Endothelial cell of umbilical vein (primary cell): Measurements from ENCODE around the gene ITGA11. TPM values are rescaled to one million over a fixed set of nuclear protein-coding genes. Genes with fewer than 3 reads are reported as not detected.

ENCODE experiments used
- BruUV-seq: library from RNA; stranded (reverse); fragments of 400-500 nt; replicated peaks from 2 replicates; lab custom pipeline; 2021; lab: Mats Ljungman, UMichigan
- CTCF ChIA-PET: fragments of 300-600, 350-600 bp; sonication (Branson Sonifier 250); formaldehyde crosslinking; loops from one replicate; lab custom pipeline; 2021; ENCODE audit warnings: antibody characterized with exemption, inconsistent platforms; lab: Charles Lee
- POLR2A ChIA-PET: fragments of 300-600, 350-600 bp; sonication (Branson Sonifier 250); formaldehyde crosslinking; loops from one replicate; lab custom pipeline; 2021; ENCODE audit warnings: antibody characterized with exemption, inconsistent platforms; lab: Charles Lee
- DNase-seq: peaks from one replicate; pipeline ENCODE4 v3.0.0-alpha.2; 2011; ENCODE audit warnings: low read depth, low spot score
- FAIRE-seq: peaks from 2 replicates; lab custom pipeline; 2011; peaks lifted over from hg19 to GRCh38; lab: Jason Lieb, UNC
- H2AFZ ChIP-seq: 2 replicates; pipeline ENCODE4 v1.6.0; 2012; ENCODE audit warnings: low read depth, low read length, control low read depth, inconsistent platforms
- H3K27ac ChIP-seq: 2 replicates; pipeline ENCODE4 v1.5.1; 2011; ENCODE audit warnings: low read depth, mild to moderate bottlenecking, control low read depth, low read length, moderate library complexity; ENCODE audit not compliant: insufficient read depth
- H3K27me3 ChIP-seq, 2 experiments: 2 replicates each; pipeline versions ENCODE4 v1.6.0 to v1.6.1; 2011; ENCODE audit warnings: low read length in 2 of 2, mixed read lengths in 1 of 2; ENCODE audit not compliant: control insufficient read depth in 2 of 2, insufficient read depth in 2 of 2
- H3K36me3 ChIP-seq, 2 experiments: 2 replicates in 1 of 2; 3 replicates in 1 of 2; pipeline ENCODE4 v1.5.1; 2011; ENCODE audit warnings: low read length in 2 of 2, mild to moderate bottlenecking in 1 of 2, moderate library complexity in 1 of 2; ENCODE audit not compliant: control insufficient read depth in 2 of 2, insufficient read depth in 2 of 2; ENCODE audit errors: extremely low read depth in 1 of 2
- H3K4me1 ChIP-seq: 3 replicates; pipeline ENCODE4 v1.5.1; 2011; ENCODE audit warnings: mild to moderate bottlenecking, low read length; ENCODE audit not compliant: control insufficient read depth, insufficient read depth; ENCODE audit errors: extremely low read depth
- H3K4me2 ChIP-seq: 2 replicates; pipeline ENCODE4 v1.6.1; 2011; ENCODE audit warnings: low read length, control low read depth, mixed read lengths; ENCODE audit not compliant: insufficient read depth
- H3K4me3 ChIP-seq, 3 experiments: fragments of 200-600 bp in 1 of 3; sonication (generic), shearing (Covaris generic) in 1 of 3; replicated peaks in 1 of 3; 2 replicates each; pipeline ENCODE4 v1.5.1; 2011 to 2016; ENCODE audit warnings: control low read depth in 3 of 3, low read length in 3 of 3, mild to moderate bottlenecking in 2 of 3, inconsistent platforms in 1 of 3, low read depth in 1 of 3, moderate library complexity in 1 of 3; ENCODE audit not compliant: insufficient read depth in 1 of 3
- H3K79me2 ChIP-seq: 2 replicates; pipeline ENCODE4 v1.6.0; 2012; ENCODE audit warnings: low read length, inconsistent platforms; ENCODE audit not compliant: control insufficient read depth, insufficient read depth
- H3K9ac ChIP-seq: replicated peaks from 2 replicates; pipeline ENCODE3; 2011; ENCODE audit warnings: low read length, control low read depth; ENCODE audit not compliant: insufficient read depth; ENCODE audit errors: extremely low read depth
- H3K9me1 ChIP-seq: replicated peaks from 3 replicates; pipeline ENCODE4 v1.6.0; 2011; ENCODE audit warnings: mild to moderate bottlenecking, low read length; ENCODE audit not compliant: control insufficient read depth, insufficient read depth; ENCODE audit errors: extremely low read depth
- H3K9me3 ChIP-seq: replicated peaks from 2 replicates; pipeline ENCODE4 v1.5.1; 2012; ENCODE audit warnings: low read length, inconsistent platforms; ENCODE audit not compliant: control insufficient read depth, insufficient read depth
- H4K20me1 ChIP-seq: replicated peaks from 2 replicates; pipeline ENCODE3; 2011; ENCODE audit warnings: mild to moderate bottlenecking, low read length; ENCODE audit not compliant: control insufficient read depth, insufficient read depth; ENCODE audit errors: extremely low read depth
- CTCF ChIP-seq, 2 donors: IDR thresholded peaks; 1 replicate in 1 of 2; 2 replicates in 1 of 2; pipeline ENCODE4 v1.5.1; 2011; ENCODE audit warnings: low read length in 2 of 2, mild to moderate bottlenecking in 2 of 2, moderate library complexity in 2 of 2, control low read depth in 1 of 2, inconsistent platforms in 1 of 2, low read depth in 1 of 2; ENCODE audit not compliant: insufficient read depth in 1 of 2; ENCODE audit errors: extremely low read depth in 1 of 2
- EZH2 ChIP-seq: IDR thresholded peaks from 2 replicates; pipeline ENCODE4 v1.6.1; 2012; ENCODE audit warnings: borderline replicate concordance, low read depth, mild to moderate bottlenecking, moderate library complexity, low read length, inconsistent platforms; ENCODE audit not compliant: severe bottlenecking
- FOS ChIP-seq: IDR thresholded peaks from 2 replicates; pipeline ENCODE4 v1.6.1; 2011; ENCODE audit warnings: mild to moderate bottlenecking, low read length, moderate library complexity, borderline replicate concordance; ENCODE audit not compliant: insufficient read depth
- GATA2 ChIP-seq: IDR thresholded peaks from 2 replicates; pipeline ENCODE4 v1.7.0; 2011; ENCODE audit warnings: low read depth, mild to moderate bottlenecking, moderate library complexity, mixed read lengths, low read length; ENCODE audit not compliant: insufficient read length, insufficient read depth
- JUN ChIP-seq: IDR thresholded peaks from 2 replicates; pipeline ENCODE4 v1.6.1; 2011; ENCODE audit warnings: borderline replicate concordance, low read depth; ENCODE audit not compliant: insufficient read length, insufficient read depth
- MAX ChIP-seq: IDR thresholded peaks from 2 replicates; pipeline ENCODE4 v1.6.1; 2011; ENCODE audit not compliant: insufficient read depth, insufficient read length
- MYC ChIP-seq: IDR thresholded peaks from one replicate; pipeline ENCODE4 v1.6.1; 2011; ENCODE audit warnings: mild to moderate bottlenecking, low read depth, low read length
- POLR2A ChIP-seq: IDR thresholded peaks from 2 replicates; pipeline ENCODE4 v1.6.1; 2012; ENCODE audit warnings: low read depth, mild to moderate bottlenecking, control low read depth, low read length
- POLR2AphosphoS5 ChIP-seq: IDR thresholded peaks from 2 replicates; pipeline ENCODE4 v1.6.1; 2012; ENCODE audit warnings: low read depth, mild to moderate bottlenecking, control low read depth, low read length, moderate library complexity; ENCODE audit not compliant: insufficient read depth
- dilution Hi-C: fragments of 300-500 bp; cut with MboI; formaldehyde crosslinking; loops from one replicate; pipeline ENCODE4 v1.15.0; 2019; ENCODE audit warnings: low sequenced_read_pairs; ENCODE audit not compliant: extremely low pct_ligation_motif_present
- intact Hi-C: fragments of 100-400 bp; cut with micrococcal nuclease; formaldehyde crosslinking; loops from one replicate; pipeline ENCODE4 v1.10.0; 2022
- polyA plus RNA-seq, 4 experiments: library from polyadenylated mRNA; depleted of rRNA in 3 of 4; stranded (reverse) in 3 of 4; unstranded in 1 of 4; fragments of >200 nt; gene quantifications; 2 replicates each; pipeline versions ENCODE4 v1.2.1 to v1.2.3, GENCODE V29; 2011 to 2012; ENCODE audit warnings: missing spikeins in 1 of 4
- total RNA-seq: library from RNA; stranded (reverse); gene quantifications from 2 replicates; pipeline ENCODE4 v1.2.3, GENCODE V29; 2021

ITGA11 gene
- total and polyA plus RNA-seq, 2 donors (not counting 3 experiments of a cell fraction or from before 2014, with no cell fraction given): 0.18 to 1.0 TPM

- no peak overlapping the region for H3K4me3 ChIP-seq
- no peak overlapping the region for H3K9ac ChIP-seq
- intact Hi-C loops: no loop called here
- no peaks in the 10 kb centered on the region for H3K9me1 ChIP-seq
- H3K79me2 ChIP-seq: no peaks in the 10 kb centered on the region
- ChIA-PET CTCF (interaction anchor here (2.2 kb wide), 1 partner anchor 165 kb away, joined by 5 read pairs; no protein-coding TSS in a partner anchor), POLR2A (no interaction called here)
- no peak overlapping the region for H2AFZ ChIP-seq
- TF ChIP-seq POLR2AphosphoS5 (no peak), MYC (no peak), FOS (no peak), GATA2 (no peak), POLR2A (no peak), EZH2 (no peak), MAX (no peak), JUN (no peak), CTCF (IDR thresholded peaks at IDR 0.05; ENCODE audit: extremely low read depth in 1 of 2, insufficient read depth in 1 of 2, low read depth in 1 of 2, low read length in 2 of 2) (no peak)
- H3K9me3 ChIP-seq: no peaks in the 10 kb centered on the region
- no peaks in the 10 kb centered on the region for H4K20me1 ChIP-seq
- dilution Hi-C loops: no loop called here
- no peaks in the 10 kb centered on the region for H3K4me1 ChIP-seq
- BruUV-seq: no TSS peak
- DNase-seq (no peak), FAIRE-seq (no peak)
- no peak overlapping the region for H3K4me2 ChIP-seq
- no peaks in the 10 kb centered on the region for H3K36me3 ChIP-seq
- no peak overlapping the region for H3K27ac ChIP-seq
- peaks cover 2 to 5% of the 10 kb centered on the region in 2 experiments for H3K27me3 ChIP-seq
These were observed 39.6 kb upstream of the ITGA11 start for GRCh38 chr15:68471541-68471940.
